Measurements from ENCODE around the gene USP7.

DNA sequence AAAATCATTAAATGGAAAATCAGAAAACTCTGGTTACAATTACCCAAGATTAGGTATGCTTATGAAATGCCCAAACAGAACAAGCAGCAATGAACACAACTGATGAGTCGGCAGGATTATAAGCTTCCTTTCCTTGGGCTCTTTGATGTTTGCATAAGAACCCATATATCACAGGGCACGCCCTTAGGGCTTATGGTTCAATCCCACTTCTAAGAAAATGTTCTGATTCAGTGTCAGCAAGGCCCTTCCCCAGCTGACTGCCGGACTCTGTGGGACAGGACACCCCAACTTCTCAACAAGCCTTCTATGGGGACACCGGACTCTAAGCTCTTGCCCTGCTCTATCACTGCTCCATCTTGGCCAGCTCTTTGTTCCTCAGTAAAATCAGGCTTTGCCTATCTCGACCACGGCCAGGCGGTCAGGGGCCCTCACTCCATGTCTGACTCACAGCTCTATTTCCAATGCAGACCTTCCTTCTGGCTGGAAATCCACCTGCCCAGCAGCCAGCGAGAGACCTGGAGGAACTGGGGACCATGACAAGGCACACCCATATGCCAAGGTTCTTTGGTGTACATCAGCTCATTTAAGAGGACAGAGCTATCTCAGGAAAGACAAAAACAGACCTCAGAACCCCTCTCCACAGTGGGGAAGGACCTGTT, 54.8 kb downstream of the USP7 start:
- no peak for TF ChIP-seq CTCF (IDR thresholded peaks at IDR 0.05)
- no peak for TF ChIP-seq EP300 (IDR thresholded peaks at IDR 0.05)
- no peak for TF ChIP-seq POLR2AphosphoS5 (IDR thresholded peaks at IDR 0.05)
- no peak for TF ChIP-seq POLR2A (IDR thresholded peaks at IDR 0.05)

All from gastroesophageal sphincter (tissue), 3 donors.